NCI-H1092 (cell line): ENCODE data around the gene SHOC1.
"Not testable (repeated sequence)": the region's sequence is repeated elsewhere in the genome, so short reads cannot be mapped to it uniquely, and the experiment has no call there.

Experiments used
- DNase-seq: peaks from one replicate; lab custom pipeline; 2025; lab: John Stamatoyannopoulos, UW

Gene SHOC1

GRCh38 chr9:111794835-111795556 is at the start of gene SHOC1:
Gene SHOC1, minus strand, starts transcription at chr9:111794937. Its CDS starts 3,519 bp downstream, at chr9:111791418.
- DNase-seq: no peak

- DNase-seq: no peak
These were observed 49.2 kb upstream of the SHOC1 start for GRCh38 chr9:111843971-111844370.

- DNase-seq: no peak
These were observed 47.6 kb upstream of the SHOC1 start for GRCh38 chr9:111842313-111842712.

GRCh38 chr9:111840442-111840841 is 45.7 kb upstream of the SHOC1 start:
- DNase-seq: no peak

- DNase-seq: no peak
These were observed 45.2 kb upstream of the SHOC1 start for GRCh38 chr9:111839987-111840386.

GRCh38 chr9:111839387-111839786 is 44.6 kb upstream of the SHOC1 start:
- no peak for DNase-seq

GRCh38 chr9:111838439-111838838 is 43.7 kb upstream of the SHOC1 start:
- DNase-seq: no peak

GRCh38 chr9:111836311-111836710 is 41.6 kb upstream of the SHOC1 start:
- no peak for DNase-seq

- no peak for DNase-seq
These were observed 39.2 kb upstream of the SHOC1 start for GRCh38 chr9:111833941-111834340.

GRCh38 chr9:111832449-111832848 is 37.7 kb upstream of the SHOC1 start:
- no peak for DNase-seq

GRCh38 chr9:111831371-111832108 is 36.8 kb upstream of the SHOC1 start:
- no peak for DNase-seq

GRCh38 chr9:111828193-111828592 is 33.5 kb upstream of the SHOC1 start:
- DNase-seq: no peak

- DNase-seq: no peak
These were observed 30.9 kb upstream of the SHOC1 start for GRCh38 chr9:111825468-111826145.

- no peak for DNase-seq
These were observed 26.3 kb upstream of the SHOC1 start for GRCh38 chr9:111821006-111821528.

GRCh38 chr9:111819360-111819759 is 24.6 kb upstream of the SHOC1 start:
- no peak for DNase-seq

GRCh38 chr9:111815285-111816070 is 20.7 kb upstream of the SHOC1 start:
- no peak for DNase-seq

GRCh38 chr9:111812337-111812736 is 17.6 kb upstream of the SHOC1 start:
- no peak for DNase-seq

GRCh38 chr9:111810908-111811307 is 16.2 kb upstream of the SHOC1 start:
- no peak for DNase-seq

- not testable (repeated sequence) for DNase-seq
These were observed 15.7 kb upstream of the SHOC1 start for GRCh38 chr9:111810415-111810814.

- DNase-seq: no peak
These were observed 12.5 kb upstream of the SHOC1 start for GRCh38 chr9:111807197-111807596.

GRCh38 chr9:111806259-111806658 is 11.5 kb upstream of the SHOC1 start:
- no peak for DNase-seq

GRCh38 chr9:111805830-111806241 is 11.1 kb upstream of the SHOC1 start:
- no peak for DNase-seq
